Mesodermal cell (in vitro differentiated cells): Measurements from ENCODE around the gene HTR3A.

Experiments
- H3K27ac ChIP-seq: 2 replicates; pipeline ENCODE4 v1.7.0; 2013; ENCODE audit warnings: mild to moderate bottlenecking, low read depth, low read length, moderate library complexity; ENCODE audit not compliant: severe bottlenecking
- H3K36me3 ChIP-seq: 2 replicates; pipeline ENCODE4 v1.7.1; 2013; ENCODE audit warnings: mild to moderate bottlenecking, low read length, moderate library complexity; ENCODE audit not compliant: control insufficient read depth, insufficient read depth
- H3K4me1 ChIP-seq: one replicate; pipeline ENCODE4 v1.7.1; 2013; ENCODE audit warnings: mild to moderate bottlenecking, low read length; ENCODE audit not compliant: insufficient read depth, control insufficient read depth, poor library complexity, severe bottlenecking
- H3K4me3 ChIP-seq: 2 replicates; pipeline ENCODE4 v1.7.0; 2013; ENCODE audit warnings: low read length, control low read depth, mild to moderate bottlenecking; ENCODE audit not compliant: insufficient read depth, poor library complexity, severe bottlenecking; ENCODE audit errors: extremely low read depth
- H3K9me3 ChIP-seq: 2 replicates; pipeline ENCODE4 v1.7.1; 2013; ENCODE audit warnings: mild to moderate bottlenecking, low read length, moderate library complexity; ENCODE audit not compliant: control insufficient read depth
- WGBS, 2 experiments: methylation state at CpG; one replicate each; pipeline ENCODE4 v1.1.5; 2013; ENCODE audit warnings: missing lambda C conversion rate in 2 of 2; ENCODE audit not compliant: insufficient coverage in 2 of 2; 5-methylcytosine and 5-hydroxymethylcytosine counted together

Gene HTR3A

GRCh38 chr11:113977701-113978100 lies 2.8 kb downstream of the HTR3A start:
- whole genome bisulfite sequencing, 2 experiments, result 85 to 94% methylated on average over 10 of the region's 11 CpGs
- Histone ChIP-seq H3K4me3 (no peak overlapping the region), H3K4me1 (peaks cover 7% of the 10 kb centered on the region), H3K9me3 (no peaks in the 10 kb centered on the region), H3K27ac (no peak overlapping the region), H3K36me3 (no peaks in the 10 kb centered on the region)

DNA sequence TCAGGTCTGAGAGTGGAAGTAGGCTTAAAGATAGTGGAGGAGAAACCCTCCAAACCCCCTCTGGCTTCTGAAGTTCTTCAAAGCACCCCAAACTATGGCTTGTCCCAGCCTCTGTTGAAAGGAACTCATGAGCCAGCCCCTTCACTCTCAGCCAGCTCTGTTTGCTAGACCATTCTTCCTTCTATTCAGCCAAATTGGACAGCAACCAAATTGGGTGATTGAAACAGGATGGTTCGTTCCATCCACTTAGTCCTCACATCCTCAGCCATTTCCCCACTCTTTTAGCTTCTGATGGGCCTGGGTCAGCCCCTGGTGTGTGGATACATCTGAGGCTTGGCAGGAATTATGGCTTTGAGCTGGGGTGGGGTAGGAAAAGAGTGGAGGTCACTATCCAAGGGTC lies 4.5 kb downstream of the HTR3A start:
- H3K4me1 ChIP-seq, result peaks cover 7% of the 10 kb centered on the region
- no peaks in the 10 kb centered on the region for H3K9me3 ChIP-seq
- H3K27ac ChIP-seq, result no peak overlapping the region
- H3K4me3 ChIP-seq, result no peak overlapping the region
- no CpG with 5 or more reads among the region's 1 CpG for WGBS, 2 experiments
- H3K36me3 ChIP-seq, result no peaks in the 10 kb centered on the region

DNA sequence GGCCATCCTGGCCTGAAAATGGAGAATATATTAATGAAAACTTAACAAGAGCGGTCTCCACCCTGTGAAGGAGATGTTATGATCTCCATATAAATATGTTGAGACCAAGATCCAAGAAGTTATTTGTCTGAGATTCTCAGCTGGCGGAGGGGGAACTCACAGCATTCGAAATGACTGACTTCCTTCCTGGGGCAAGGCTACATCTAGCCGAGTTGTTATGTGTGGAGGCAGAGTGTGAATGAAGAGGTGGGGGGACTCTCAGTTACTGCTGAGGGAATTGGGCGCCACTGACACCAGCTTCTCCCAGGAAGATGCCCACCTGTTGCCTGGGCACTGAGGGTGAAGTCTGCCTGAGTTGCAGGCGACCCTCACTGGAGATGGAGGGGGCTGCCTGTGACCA lies 5.9 kb downstream of the HTR3A start:
- Histone ChIP-seq H3K4me3 (no peak overlapping the region), H3K36me3 (no peaks in the 10 kb centered on the region), H3K9me3 (no peaks in the 10 kb centered on the region), H3K4me1 (no peaks in the 10 kb centered on the region), H3K27ac (no peak overlapping the region)
- 75 to 91% methylated on average over 6 of the region's 6 CpGs for WGBS, 2 experiments

DNA sequence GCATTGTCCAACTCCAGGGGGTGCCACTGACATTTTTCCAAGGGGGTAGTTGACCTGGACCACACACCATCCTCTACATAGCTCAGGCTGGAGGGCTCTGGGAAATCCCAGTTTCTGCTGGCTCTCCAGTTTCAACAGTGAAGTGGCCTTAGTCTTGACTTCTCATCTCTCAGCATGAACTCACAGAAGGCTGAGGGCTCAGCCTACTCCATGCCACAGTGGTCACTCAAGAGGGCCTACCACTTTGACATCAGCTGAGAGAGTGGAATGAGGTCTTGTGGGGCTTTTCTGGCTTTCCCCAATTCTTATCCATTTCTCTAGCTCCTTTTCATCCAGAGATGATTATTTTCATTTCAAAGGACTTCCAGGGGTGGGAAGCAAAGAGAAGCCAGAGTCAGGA lies 7.4 kb downstream of the HTR3A start:
- Histone ChIP-seq H3K27ac (no peak overlapping the region), H3K36me3 (no peaks in the 10 kb centered on the region), H3K4me1 (no peaks in the 10 kb centered on the region), H3K4me3 (no peak overlapping the region), H3K9me3 (no peaks in the 10 kb centered on the region)

DNA sequence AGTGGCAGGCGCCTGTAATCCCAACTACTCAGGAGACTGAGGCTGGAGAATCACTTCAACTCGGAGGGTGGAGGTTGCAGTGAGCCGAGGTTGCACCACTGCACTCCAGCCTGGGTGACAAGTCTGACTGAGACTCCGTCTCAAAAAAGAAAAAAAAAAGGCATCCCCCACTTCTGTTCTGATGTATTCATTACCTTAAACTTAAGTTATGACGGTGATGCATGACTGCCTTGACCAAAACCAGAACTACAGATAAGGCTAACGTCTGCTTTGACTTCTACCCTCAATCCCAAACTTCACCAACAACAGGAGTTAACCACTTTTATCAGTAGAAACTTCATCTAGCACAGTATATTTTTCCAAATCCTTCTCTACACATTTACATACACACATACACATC lies 9.9 kb downstream of the HTR3A start:
- H3K4me3 ChIP-seq, result no peak overlapping the region
- H3K36me3 ChIP-seq, result no peaks in the 10 kb centered on the region
- no peaks in the 10 kb centered on the region for H3K9me3 ChIP-seq
- WGBS, 2 experiments, result 89 to 95% methylated on average over 3 of the region's 6 CpGs
- H3K4me1 ChIP-seq, result no peaks in the 10 kb centered on the region
- H3K27ac ChIP-seq, result no peak overlapping the region

DNA sequence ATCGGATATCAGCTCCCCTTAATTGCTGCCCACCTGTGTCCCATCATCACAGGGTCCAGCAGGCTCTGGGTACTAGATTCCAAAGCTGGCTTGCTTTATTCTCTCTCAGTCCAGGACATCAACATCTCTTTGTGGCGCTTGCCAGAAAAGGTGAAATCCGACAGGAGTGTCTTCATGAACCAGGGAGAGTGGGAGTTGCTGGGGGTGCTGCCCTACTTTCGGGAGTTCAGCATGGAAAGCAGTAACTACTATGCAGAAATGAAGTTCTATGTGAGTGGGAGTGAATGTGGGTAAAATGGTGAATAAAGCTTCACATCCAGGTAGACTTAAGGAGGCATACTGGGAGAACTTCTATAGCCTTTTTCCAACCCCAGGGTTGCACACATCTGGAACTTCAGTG lies 11.0 kb downstream of the HTR3A start:
- Histone ChIP-seq H3K9me3 (no peaks in the 10 kb centered on the region), H3K4me3 (no peak overlapping the region), H3K27ac (no peak overlapping the region), H3K4me1 (no peaks in the 10 kb centered on the region), H3K36me3 (no peaks in the 10 kb centered on the region)
- WGBS, 2 experiments, result 91 to 96% methylated on average over 3 to 4 of the region's 4 CpGs

- H3K36me3 ChIP-seq, result no peaks in the 10 kb centered on the region
- H3K9me3 ChIP-seq, result no peaks in the 10 kb centered on the region
- WGBS, 2 experiments, result 92 to 94% methylated on average over 13 to 16 of the region's 18 CpGs
- no peak overlapping the region for H3K4me3 ChIP-seq
- no peak overlapping the region for H3K27ac ChIP-seq
- H3K4me1 ChIP-seq, result no peaks in the 10 kb centered on the region
Observed at GRCh38 chr11:113986351-113987140, 11.6 kb downstream of the HTR3A start.

DNA sequence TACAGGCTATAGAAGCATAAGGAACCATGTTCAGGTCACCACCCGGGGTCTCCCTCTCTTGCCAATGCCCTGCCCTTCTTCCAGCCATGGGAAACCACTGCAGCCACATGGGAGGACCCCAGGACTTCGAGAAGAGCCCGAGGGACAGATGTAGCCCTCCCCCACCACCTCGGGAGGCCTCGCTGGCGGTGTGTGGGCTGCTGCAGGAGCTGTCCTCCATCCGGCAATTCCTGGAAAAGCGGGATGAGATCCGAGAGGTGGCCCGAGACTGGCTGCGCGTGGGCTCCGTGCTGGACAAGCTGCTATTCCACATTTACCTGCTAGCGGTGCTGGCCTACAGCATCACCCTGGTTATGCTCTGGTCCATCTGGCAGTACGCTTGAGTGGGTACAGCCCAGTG lies 14.5 kb downstream of the HTR3A start:
- 79 to 86% methylated on average over 15 of the region's 15 CpGs for WGBS, 2 experiments
- Histone ChIP-seq H3K36me3 (no peaks in the 10 kb centered on the region), H3K4me1 (no peaks in the 10 kb centered on the region), H3K4me3 (no peak overlapping the region), H3K9me3 (no peaks in the 10 kb centered on the region), H3K27ac (no peak overlapping the region)

DNA sequence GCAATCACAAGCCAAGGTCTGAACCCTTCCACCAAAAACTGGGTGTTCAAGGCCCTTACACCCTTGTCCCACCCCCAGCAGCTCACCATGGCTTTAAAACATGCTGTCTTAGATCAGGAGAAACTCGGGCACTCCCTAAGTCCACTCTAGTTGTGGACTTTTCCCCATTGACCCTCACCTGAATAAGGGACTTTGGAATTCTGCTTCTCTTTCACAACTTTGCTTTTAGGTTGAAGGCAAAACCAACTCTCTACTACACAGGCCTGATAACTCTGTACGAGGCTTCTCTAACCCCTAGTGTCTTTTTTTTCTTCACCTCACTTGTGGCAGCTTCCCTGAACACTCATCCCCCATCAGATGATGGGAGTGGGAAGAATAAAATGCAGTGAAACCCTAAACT lies 15.0 kb downstream of the HTR3A start:
- H3K4me3 ChIP-seq, result no peak overlapping the region
- WGBS, 2 experiments, result 83 to 89% methylated on average over 1 to 2 of the region's 2 CpGs
- H3K4me1 ChIP-seq, result no peaks in the 10 kb centered on the region
- no peak overlapping the region for H3K27ac ChIP-seq
- H3K36me3 ChIP-seq, result no peaks in the 10 kb centered on the region
- no peaks in the 10 kb centered on the region for H3K9me3 ChIP-seq

- 30% methylated on average over 4 of the region's 4 CpGs for WGBS, 2 experiments
- Histone ChIP-seq H3K36me3 (no peaks in the 10 kb centered on the region), H3K4me3 (no peak overlapping the region), H3K9me3 (no peaks in the 10 kb centered on the region), H3K4me1 (no peaks in the 10 kb centered on the region), H3K27ac (no peak overlapping the region)
Observed at GRCh38 chr11:113991170-113991569, 16.3 kb downstream of the HTR3A start.

DNA sequence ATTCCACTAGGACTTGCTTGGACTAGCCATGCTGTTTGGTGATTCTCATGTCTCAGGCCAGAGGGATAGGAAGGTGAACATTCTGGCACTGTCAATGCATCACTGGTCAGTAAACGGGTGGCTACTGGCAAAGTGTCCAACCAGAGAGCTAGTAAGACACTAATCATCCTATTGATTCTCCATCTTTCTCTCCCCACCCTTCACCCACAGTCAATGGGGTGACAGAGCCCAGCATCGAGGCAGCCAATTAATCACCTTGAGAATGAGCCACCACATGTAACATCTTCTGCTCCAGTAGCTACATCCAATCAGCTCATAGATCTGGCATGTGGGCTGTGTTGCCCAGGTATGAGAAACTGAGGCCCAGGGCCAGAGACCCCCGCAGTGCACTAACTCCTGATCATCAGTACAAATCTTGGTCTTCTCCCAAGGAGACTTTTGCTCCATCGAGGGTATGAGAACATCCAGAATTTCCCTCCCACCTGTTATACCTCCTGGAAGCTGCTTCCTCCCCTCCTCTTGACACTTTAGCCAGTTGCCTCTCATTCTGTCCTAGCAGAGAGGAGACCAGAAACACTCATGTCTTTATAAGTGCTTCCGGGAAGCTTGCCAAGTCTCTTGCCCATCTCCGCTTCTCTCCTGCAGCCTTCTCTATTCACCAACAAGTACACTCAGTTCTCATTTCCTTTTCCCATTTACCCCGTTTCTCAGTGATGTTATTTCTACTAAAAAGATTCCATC lies 17.0 kb downstream of the HTR3A start:
- 77 to 80% methylated on average over 6 to 7 of the region's 7 CpGs for WGBS, 2 experiments
- Histone ChIP-seq H3K36me3 (no peaks in the 10 kb centered on the region), H3K4me1 (no peaks in the 10 kb centered on the region), H3K4me3 (no peak overlapping the region), H3K27ac (no peak overlapping the region), H3K9me3 (no peaks in the 10 kb centered on the region)
